IPS-18c (cell line): ENCODE measurements around the gene PHLDA3.
"Not testable (repeated sequence)": the region's sequence is repeated elsewhere in the genome, so short reads cannot be mapped to it uniquely, and the experiment has no call there.

ENCODE experiments used
- H3K4me3 ChIP-seq: 2 replicates; pipeline ENCODE4 v1.7.0; 2013; ENCODE audit warnings: low read depth, mild to moderate bottlenecking, low read length, moderate library complexity; ENCODE audit not compliant: insufficient read depth
- H3K9me3 ChIP-seq: one replicate; pipeline ENCODE4 v1.6.1; 2013; ENCODE audit warnings: mild to moderate bottlenecking, low read length, moderate library complexity; ENCODE audit not compliant: control insufficient read depth, insufficient read depth

Gene PHLDA3

GRCh38 chr1:201493757-201494617 lies 25.0 kb upstream of the PHLDA3 start:
- H3K4me3 ChIP-seq: peak overlapping the region; percentile 10; the same call in 1 of the 2 replicates
- no peaks in the 10 kb centered on the region for H3K9me3 ChIP-seq

- H3K4me3 ChIP-seq, H3K9me3 ChIP-seq: not testable (repeated sequence)
Observed at GRCh38 chr1:201493026-201493656, 24.2 kb upstream of the PHLDA3 start.

GRCh38 chr1:201491896-201492511 lies 23.0 kb upstream of the PHLDA3 start:
- Histone ChIP-seq H3K9me3 (no peaks in the 10 kb centered on the region), H3K4me3 (no peak overlapping the region)

GRCh38 chr1:201490708-201491131 lies 21.7 kb upstream of the PHLDA3 start:
- Histone ChIP-seq H3K9me3 (no peaks in the 10 kb centered on the region), H3K4me3 (no peak overlapping the region)

- no peaks in the 10 kb centered on the region for H3K9me3 ChIP-seq
- H3K4me3 ChIP-seq: no peak overlapping the region
Observed at GRCh38 chr1:201489643-201490261, 20.8 kb upstream of the PHLDA3 start.

GRCh38 chr1:201488830-201489589 lies 20.0 kb upstream of the PHLDA3 start:
- H3K4me3 ChIP-seq: no peak overlapping the region
- no peaks in the 10 kb centered on the region for H3K9me3 ChIP-seq

GRCh38 chr1:201487742-201488141 lies 18.8 kb upstream of the PHLDA3 start:
- H3K9me3 ChIP-seq: no peaks in the 10 kb centered on the region
- no peak overlapping the region for H3K4me3 ChIP-seq

GRCh38 chr1:201486187-201486586 lies 17.2 kb upstream of the PHLDA3 start:
- no peaks in the 10 kb centered on the region for H3K9me3 ChIP-seq
- no peak overlapping the region for H3K4me3 ChIP-seq

GRCh38 chr1:201485184-201485774 lies 16.3 kb upstream of the PHLDA3 start:
- no peaks in the 10 kb centered on the region for H3K9me3 ChIP-seq
- H3K4me3 ChIP-seq: no peak overlapping the region

GRCh38 chr1:201483373-201483949 lies 14.5 kb upstream of the PHLDA3 start:
- Histone ChIP-seq H3K9me3 (no peaks in the 10 kb centered on the region), H3K4me3 (no peak overlapping the region)

GRCh38 chr1:201482755-201483154 lies 13.8 kb upstream of the PHLDA3 start:
- Histone ChIP-seq H3K9me3 (no peaks in the 10 kb centered on the region), H3K4me3 (no peak overlapping the region)

- H3K4me3 ChIP-seq: peak overlapping the region; percentile 42
- H3K9me3 ChIP-seq: no peaks in the 10 kb centered on the region
Observed at GRCh38 chr1:201481761-201482493, 12.9 kb upstream of the PHLDA3 start.

- H3K9me3 ChIP-seq: no peaks in the 10 kb centered on the region
- peak overlapping the region; percentile 42; the same call in 1 of the 2 replicates for H3K4me3 ChIP-seq
Observed at GRCh38 chr1:201481004-201481380, 12.0 kb upstream of the PHLDA3 start.

GRCh38 chr1:201480231-201481003 lies 11.4 kb upstream of the PHLDA3 start:
- Histone ChIP-seq H3K9me3 (no peaks in the 10 kb centered on the region), H3K4me3 (peak overlapping the region; percentile 42)

GRCh38 chr1:201479201-201479730 lies 10.3 kb upstream of the PHLDA3 start:
- H3K4me3 ChIP-seq: no peak overlapping the region
- no peaks in the 10 kb centered on the region for H3K9me3 ChIP-seq
